Stimulated activated naive CD8-positive, alpha-beta T cell treated with anti-CD3 and anti-CD28 coated beads, Interleukin-15, amount 100 ng/mL, for 72 hours (primary cell): ENCODE results near the gene SDC3.

Source experiments
- ATAC-seq: fragments of 150-1000 bp; cut with Tn5 transposase; 2 replicates; pipeline ENCODE4 v1.10.0; 2021; ENCODE audit warnings: mild to moderate bottlenecking, moderate library complexity
- DNase-seq, 2 donors: peaks; one replicate each; pipeline ENCODE4 v3.0.0; 2021 to 2022
- H3K27ac Mint-ChIP-seq, 2 donors: one replicate each; pipeline ENCODE4 v1.8.0; 2022; ENCODE audit warnings: mild to moderate bottlenecking in 2 of 2, mixed read lengths in 2 of 2, moderate library complexity in 2 of 2
- H3K27me3 Mint-ChIP-seq: one replicate; pipeline ENCODE4 v1.8.0; 2022; ENCODE audit warnings: mixed read lengths
- H3K4me1 Mint-ChIP-seq: one replicate; pipeline ENCODE4 v1.8.0; 2022; ENCODE audit warnings: mild to moderate bottlenecking, mixed read lengths
- H3K4me3 Mint-ChIP-seq, 2 donors: one replicate each; pipeline ENCODE4 v1.8.0; 2022; ENCODE audit warnings: mild to moderate bottlenecking in 2 of 2, mixed read lengths in 2 of 2, moderate library complexity in 1 of 2
- H3K9me3 Mint-ChIP-seq, 2 donors: one replicate each; pipeline ENCODE4 v1.8.0; 2022; ENCODE audit warnings: mixed read lengths in 2 of 2

SDC3 gene

DNA sequence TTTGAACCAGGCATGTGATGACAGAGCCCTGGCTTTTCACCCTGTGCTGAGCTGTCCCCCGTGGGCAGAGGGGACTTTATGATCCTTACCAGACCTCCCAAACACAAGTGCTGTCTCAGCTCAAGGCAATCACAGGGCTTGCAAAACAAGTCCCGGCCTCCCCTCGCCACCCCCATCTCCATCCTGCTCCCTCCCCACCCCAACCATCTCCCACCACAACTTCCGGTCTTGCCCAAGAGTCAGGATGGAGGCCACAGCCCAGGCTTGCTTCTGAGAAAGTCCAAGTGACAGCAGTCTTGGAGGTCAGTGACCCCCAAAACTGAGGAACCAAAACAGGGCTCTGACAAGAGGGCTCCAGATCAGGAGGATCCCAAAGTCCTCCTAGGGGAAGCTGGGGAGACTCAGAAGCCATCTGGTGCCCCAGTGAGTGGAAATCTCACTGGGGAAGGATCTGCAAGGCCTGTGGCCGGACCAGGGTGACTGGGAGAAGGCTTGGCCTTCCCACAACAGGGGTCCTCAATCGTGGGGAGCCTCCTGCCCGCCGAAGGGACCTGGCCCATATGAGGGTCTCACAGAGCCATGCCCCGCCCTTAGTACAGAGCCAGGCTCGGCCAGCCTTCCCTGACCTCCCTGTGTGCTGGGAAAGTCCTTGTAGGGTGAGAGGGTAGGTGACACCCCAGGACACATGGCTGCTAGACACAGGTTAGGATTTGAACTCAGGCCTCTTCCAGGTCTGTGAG is 4.5 kb upstream of the SDC3 start:
- Mint-ChIP-seq H3K27me3 (peaks cover 27% of the 10 kb centered on the region), H3K27ac (no peak overlapping the region), H3K4me3 (no peak overlapping the region), H3K4me1 (peaks cover 19% of the 10 kb centered on the region), H3K9me3 (no peaks in the 10 kb centered on the region)
- no peak for DNase-seq
- ATAC-seq: no peak

DNA sequence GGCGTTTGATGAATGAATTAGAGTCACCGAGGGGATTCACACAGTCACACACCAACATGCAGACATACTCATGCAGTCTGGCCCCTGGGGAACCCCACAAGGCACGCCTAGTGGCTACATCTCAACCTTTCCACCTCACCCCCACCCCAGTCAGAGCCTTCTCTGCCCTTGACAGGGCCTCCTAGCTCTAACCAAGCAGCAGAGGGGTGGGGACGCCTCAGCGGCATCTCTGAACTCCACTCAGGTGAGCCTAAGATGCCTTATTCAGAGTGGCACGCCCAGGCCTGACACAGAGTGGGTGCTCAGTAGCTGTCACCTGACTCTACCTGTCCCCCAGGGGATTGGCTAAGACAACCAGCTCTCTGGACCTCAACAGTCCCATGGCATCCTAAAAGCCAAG is 3.7 kb upstream of the SDC3 start:
- Mint-ChIP-seq H3K27me3 (peaks cover 35% of the 10 kb centered on the region), H3K4me1 (peaks cover 27% of the 10 kb centered on the region), H3K27ac (peak overlapping the region in 1 of 2 donors; percentile 83), H3K9me3 (no peaks in the 10 kb centered on the region), H3K4me3 (no peak overlapping the region)
- no peak for DNase-seq
- no peak for ATAC-seq

DNA sequence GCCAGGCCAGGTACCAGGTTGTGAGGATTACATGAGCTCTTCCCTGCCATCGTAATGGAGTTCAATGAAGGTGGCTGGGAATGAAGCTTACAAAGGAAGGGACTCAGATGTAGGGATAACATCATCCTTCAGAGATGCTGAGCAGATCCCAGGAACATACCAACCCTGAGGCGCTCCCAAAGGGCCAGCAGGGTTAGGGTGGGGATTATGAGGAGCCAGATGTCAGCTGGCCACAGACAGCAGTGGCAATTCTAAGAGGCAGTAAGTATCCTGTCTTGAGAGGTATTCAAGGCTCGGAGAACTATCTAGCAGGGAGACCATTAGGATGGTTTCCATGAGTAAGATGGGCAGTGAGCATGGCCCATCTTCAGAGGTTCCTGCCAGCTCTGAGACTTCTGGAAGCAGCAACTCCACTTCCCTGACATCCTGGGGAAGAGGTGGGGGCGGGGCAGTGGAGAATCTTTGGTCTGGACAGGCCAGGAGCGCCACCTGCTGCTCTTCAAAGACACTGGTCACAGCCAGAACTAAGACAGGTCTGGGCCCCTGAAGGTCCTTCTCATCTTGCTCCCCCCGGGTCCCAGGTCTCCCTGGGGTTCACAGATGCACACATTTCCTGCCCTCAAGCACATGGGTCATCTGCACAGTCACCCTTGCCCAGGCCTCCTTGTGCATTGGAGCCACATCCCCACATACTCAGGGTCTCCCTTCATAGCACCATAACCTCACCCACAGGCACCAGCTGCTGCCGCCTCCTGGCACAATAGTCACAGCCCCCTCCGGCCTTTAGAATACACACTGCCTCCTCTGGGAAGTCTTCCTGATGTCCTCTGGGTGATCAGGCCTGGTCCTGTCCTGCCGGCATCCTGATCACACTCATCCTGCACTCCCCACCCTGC is 2.7 kb upstream of the SDC3 start:
- ATAC-seq (peak; percentile 57), DNase-seq (peak; percentile 41 to 50)
- H3K4me1 Mint-ChIP-seq: peaks cover 27% of the 10 kb centered on the region
- H3K27me3 Mint-ChIP-seq: peaks cover 44% of the 10 kb centered on the region
- H3K9me3 Mint-ChIP-seq: no peaks in the 10 kb centered on the region
- H3K4me3 Mint-ChIP-seq: no peak overlapping the region
- H3K27ac Mint-ChIP-seq: no peak overlapping the region

DNA sequence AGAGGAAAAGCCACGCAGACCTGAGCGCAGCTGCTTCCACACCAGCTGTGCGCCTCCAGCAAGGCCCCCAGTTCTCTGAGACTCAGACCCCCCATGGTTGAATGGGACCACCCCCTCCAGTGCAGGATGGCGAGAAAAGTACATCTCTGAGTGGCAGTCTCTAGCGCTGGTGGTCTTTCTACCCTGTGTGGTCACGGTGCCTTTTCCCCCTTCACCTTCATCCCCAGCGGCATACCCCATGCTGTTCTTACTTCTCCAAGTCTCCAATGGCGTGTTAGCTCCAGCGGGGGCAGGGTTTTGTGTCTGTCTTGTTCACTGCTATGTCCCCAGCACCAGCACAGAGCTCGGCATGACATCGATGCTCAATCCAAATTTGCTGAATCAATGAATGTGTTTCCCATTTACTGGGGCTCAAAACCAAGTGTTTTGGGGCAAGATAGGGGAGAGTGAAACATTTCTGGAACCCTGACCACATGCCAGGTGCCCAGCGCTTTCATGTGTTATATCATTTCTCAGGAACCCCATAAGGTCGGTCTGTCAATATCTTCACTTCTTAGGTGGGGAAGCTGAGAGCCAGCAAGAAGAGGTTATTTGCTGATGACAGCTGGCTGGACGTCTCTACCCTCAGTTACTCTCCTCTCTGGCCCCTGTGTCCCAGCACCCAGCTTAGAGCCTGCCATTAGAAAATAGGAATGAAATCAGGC is 959 bp upstream of the SDC3 start:
- Mint-ChIP-seq H3K9me3 (no peaks in the 10 kb centered on the region), H3K4me3 (peak overlapping the region; percentile 83 to 87), H3K4me1 (peaks cover 27% of the 10 kb centered on the region), H3K27me3 (peaks cover 61% of the 10 kb centered on the region), H3K27ac (peak overlapping the region in 1 of 2 donors; percentile 27)
- no peak for DNase-seq
- ATAC-seq: no peak

DNA sequence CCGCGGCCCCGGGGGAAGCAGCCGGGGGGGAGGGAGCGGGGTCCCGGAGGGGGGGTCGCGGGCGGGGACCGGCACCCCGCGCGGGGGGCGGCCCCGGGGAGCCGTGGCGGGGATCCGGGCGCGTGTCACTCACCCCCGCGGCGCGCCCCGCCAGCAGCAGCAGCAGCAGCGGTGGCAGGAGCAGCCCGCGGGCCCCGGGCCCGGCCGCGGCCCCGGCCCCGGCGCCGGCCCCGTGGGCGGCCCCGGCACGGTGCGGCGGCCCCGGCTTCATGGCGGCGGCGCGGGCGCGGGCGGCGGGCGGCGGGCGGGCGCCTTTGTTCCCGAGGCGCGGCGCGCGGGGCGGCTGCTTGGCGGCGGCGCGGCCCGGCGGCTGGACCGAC is 252 bp downstream of the SDC3 start:
- peaks cover 73% of the 10 kb centered on the region for H3K27me3 Mint-ChIP-seq

DNA sequence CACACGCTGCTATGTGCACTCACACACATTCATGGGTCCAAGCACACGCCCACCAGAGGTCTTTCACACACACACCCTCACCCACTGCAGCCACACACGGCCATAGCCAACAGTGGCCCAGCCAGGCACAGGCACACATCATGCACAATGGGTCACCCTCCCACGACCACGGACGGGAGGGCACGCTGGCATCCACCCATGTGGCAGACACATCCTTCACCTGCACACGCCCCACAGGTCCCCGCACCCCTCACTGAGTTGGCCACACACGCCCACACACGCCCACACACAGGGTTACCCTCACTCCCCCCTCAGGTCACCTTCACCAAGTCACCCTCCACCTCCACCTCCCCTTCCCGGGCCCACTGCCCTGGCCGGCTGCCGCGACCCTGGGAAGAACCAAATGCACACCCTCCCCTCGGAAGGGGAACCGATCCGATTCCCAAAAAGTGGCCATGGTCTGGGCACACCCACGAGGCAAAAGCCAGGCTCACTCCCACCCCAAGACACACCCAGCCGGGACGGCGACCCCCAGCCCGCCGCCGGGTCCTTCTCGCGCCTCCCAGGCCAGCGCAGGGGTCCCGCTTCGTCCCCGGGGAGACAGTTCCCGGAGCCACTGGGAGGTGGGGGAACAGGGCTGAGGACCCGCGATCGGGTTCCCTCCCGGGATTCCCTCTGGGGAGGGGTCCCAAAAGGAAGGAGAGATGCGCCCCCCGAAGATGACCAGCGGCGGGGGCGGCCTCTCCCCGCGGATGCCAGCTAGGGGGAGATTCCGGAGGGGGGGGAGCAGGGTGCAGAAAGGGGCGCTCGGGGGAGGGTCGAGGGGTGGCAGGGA is 860 bp downstream of the SDC3 start:
- peak overlapping the region; percentile 66 to 74 for H3K4me3 Mint-ChIP-seq
- H3K27ac Mint-ChIP-seq: peak overlapping the region in 1 of 2 donors; percentile 49

More for the DNA sequence above, 252 bp downstream of the SDC3 start:
- DNase-seq (no peak), ATAC-seq (peak; percentile 25)
- no peaks in the 10 kb centered on the region for H3K9me3 Mint-ChIP-seq
- peaks cover 27% of the 10 kb centered on the region for H3K4me1 Mint-ChIP-seq
- no peak overlapping the region for H3K4me3 Mint-ChIP-seq
- H3K27ac Mint-ChIP-seq: no peak overlapping the region

DNA sequence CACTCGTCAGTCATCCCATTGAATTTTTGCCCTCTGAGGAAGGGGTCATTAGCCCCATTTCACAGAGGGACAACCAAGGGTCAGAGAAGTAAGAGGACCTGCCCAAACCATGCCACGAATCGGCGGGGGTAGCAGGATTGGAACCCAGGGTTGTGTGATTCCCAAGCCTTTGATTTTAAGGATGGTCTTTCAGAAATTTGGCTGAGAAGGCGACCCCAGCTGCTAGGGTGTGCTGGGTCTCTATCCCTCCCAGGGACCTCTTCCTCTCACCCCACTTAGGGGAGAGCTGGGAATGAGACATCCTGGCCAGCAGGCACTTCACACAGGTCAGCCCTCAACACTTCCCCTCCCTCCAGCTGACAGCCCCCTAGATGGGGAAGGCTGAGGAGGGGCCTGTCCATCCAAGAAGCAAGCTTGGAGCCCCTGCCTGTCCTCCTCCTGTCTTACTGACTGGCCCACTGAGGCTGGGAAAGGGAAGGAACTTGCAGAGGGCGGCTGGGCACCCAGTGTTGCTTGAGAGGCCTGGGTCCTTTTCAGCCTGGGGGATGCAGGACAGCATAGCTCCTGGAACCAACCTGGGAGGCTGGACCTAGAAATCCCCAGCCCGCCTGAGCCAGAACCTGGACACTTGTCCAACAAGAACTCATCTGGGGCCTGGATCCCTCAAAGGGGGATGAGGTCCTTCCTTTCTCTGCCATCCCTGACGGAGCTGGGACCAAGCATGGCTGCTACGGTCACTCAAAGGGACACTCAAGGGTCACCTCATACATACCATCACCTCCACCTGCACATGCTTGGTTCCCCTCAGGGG is 1.7 kb downstream of the SDC3 start:
- Mint-ChIP-seq H3K4me3 (peak overlapping the region in 1 of 2 donors; percentile 74), H3K27me3 (peaks cover 81% of the 10 kb centered on the region), H3K27ac (no peak overlapping the region), H3K9me3 (no peaks in the 10 kb centered on the region), H3K4me1 (peaks cover 22% of the 10 kb centered on the region)
- no peak for ATAC-seq
- no peak for DNase-seq

More for the DNA sequence above, 860 bp downstream of the SDC3 start:
- H3K27me3 Mint-ChIP-seq: peaks cover 79% of the 10 kb centered on the region
- DNase-seq (no peak), ATAC-seq (peak; percentile 13)
- H3K4me1 Mint-ChIP-seq: peaks cover 22% of the 10 kb centered on the region
- no peaks in the 10 kb centered on the region for H3K9me3 Mint-ChIP-seq

DNA sequence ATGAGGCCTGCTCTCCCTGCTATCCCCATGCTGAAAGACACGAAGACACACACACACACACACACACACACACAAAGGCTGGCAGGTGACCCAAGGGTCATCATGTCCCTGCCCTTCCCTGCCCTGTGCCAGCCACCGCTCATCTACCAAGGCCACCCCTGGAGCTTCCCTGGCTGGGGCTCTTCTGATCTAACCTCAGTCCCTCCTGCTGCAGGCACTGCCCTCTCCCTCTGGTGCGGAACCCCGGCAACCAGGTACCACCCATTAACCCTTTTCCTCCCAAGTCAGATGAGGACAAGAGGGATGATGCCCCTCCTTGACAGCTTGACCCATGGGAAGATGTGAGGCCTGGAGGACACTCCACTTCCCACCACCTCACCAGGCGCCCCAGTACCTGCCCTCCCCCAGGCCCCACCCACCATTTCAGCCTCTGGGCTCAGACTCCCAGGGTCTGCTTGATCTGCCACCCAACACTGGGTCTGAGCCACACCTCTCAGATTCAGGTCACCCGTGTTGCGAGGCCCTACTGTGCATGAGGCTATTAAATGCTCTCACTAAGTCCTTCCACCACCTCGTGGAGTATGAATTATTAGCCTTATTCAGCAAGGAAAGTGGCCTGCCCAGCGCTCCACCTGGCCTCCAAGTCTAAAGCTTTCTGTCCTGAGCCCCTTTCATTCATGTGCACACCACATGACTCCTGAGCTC is 2.5 kb downstream of the SDC3 start:
- peaks cover 22% of the 10 kb centered on the region for H3K4me1 Mint-ChIP-seq
- H3K27me3 Mint-ChIP-seq: peaks cover 79% of the 10 kb centered on the region
- no peaks in the 10 kb centered on the region for H3K9me3 Mint-ChIP-seq
- no peak overlapping the region for H3K4me3 Mint-ChIP-seq
- DNase-seq (no peak), ATAC-seq (no peak)
- H3K27ac Mint-ChIP-seq: no peak overlapping the region

DNA sequence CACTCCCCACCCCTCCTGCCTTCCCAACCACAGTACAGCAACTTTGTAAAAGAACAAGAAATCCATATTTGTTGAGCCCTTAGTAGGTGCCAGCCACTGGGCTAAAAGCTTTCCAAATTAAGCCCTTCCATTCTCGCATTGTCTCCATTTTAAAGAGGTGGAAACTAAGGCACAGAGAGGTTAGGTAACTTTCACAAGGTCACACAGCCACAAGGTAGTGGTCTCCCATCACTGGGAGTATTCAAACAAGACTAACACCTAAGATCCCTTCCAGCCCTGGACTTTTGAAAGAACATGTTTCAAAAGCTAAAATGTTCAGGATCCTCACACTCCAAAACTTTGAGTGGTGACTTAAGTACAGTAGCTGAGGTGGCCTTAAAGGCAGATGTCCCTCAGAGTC is 3.2 kb downstream of the SDC3 start:
- Mint-ChIP-seq H3K9me3 (no peaks in the 10 kb centered on the region), H3K4me3 (no peak overlapping the region), H3K27ac (no peak overlapping the region), H3K4me1 (peaks cover 22% of the 10 kb centered on the region), H3K27me3 (peaks cover 73% of the 10 kb centered on the region)
- DNase-seq (no peak), ATAC-seq (no peak)

DNA sequence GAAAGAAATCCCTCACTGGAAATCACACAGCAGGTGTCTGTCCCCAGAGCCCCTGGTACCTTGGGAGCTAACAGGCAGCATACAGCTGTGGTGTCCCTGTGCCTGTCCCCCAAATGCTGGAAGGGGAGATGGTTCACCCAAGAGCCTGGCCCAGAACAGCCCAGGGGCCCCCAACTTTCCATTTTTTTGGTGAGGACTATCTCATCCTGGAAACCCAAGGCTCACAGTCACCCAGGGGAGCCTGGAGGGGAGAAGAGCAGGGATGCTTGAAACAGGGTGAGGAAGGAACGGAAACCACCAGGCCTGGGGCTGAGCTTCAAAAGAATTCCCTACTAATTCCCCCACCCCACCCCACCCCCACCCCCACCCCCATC is 3.6 kb downstream of the SDC3 start:
- DNase-seq: no peak
- Mint-ChIP-seq H3K27ac (no peak overlapping the region), H3K9me3 (no peaks in the 10 kb centered on the region), H3K4me3 (no peak overlapping the region), H3K27me3 (peaks cover 68% of the 10 kb centered on the region), H3K4me1 (peaks cover 20% of the 10 kb centered on the region)
- ATAC-seq: no peak

DNA sequence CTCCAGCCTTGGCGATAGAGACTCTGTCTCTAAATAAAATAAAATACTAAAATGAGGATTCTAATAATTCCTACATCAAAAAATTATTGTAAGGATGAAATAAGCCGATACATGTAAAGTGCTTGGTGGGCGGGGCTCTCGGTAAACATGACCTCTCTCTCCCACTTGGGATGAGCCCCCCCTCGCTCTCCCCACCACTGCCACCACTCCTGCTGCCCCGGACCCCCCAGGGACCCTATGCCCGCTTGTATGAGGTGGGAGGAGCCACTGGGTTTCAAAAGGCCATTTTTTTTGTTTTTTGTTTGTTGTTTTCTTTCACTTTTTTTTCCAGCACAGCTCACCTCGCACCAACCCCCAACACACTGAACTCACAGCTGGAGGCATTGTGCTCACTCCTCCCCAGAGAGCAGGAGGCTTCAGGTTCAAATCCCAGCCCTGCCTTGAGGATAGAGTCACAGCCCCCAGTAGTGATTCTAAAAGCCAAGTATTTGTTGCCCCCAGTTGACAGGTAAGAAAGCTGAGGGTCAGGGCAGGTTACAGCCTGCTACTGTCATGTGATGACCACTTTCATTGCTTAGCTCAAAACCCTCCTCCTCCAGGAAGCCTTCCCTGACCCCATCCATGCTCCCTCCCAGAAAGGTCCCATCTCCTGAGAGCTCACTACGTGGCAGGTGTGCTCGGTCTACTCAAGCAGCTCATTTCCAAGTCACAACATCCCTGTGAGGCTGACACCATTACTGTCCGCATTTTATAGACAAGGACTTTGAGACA is 4.2 kb downstream of the SDC3 start:
- Mint-ChIP-seq H3K4me1 (peaks cover 14% of the 10 kb centered on the region), H3K4me3 (no peak overlapping the region), H3K27me3 (peaks cover 62% of the 10 kb centered on the region), H3K9me3 (no peaks in the 10 kb centered on the region), H3K27ac (no peak overlapping the region)
- DNase-seq (no peak), ATAC-seq (no peak)

DNA sequence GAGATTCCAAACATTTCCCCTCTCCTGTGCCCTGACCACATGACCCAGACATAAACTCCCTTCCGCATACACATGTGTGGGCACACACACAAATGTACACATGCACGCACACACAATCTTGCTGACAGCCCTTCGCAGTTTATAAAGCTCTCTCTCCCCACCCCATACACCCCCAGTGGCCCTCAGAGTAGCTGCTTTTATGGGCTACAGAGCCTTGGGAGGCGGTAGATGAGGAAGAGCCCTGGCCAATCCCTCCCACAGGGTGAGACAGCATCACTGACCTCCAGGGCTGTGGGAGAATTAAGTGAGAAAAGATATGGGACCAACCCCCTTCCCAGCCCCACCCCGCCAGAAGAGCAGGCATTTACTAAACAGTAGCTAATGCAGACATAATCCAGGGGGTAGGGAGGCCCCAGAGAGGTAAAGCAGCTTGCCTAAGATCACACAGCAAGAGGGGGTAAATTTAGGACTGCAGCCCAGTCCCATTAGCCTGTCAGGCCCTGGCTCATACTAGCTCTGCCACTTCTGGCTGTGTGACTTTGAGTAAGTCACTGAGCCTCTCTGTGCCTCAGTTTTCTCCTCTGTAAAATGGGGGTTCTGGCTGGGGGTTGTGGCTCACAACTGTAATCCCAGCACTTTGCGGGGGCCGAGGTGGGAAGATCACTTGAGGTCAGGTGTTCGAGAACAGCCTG is 5.1 kb downstream of the SDC3 start:
- peaks cover 56% of the 10 kb centered on the region for H3K27me3 Mint-ChIP-seq
- H3K4me1 Mint-ChIP-seq: peaks cover 8% of the 10 kb centered on the region
- no peak for ATAC-seq
- no peak overlapping the region for H3K27ac Mint-ChIP-seq
- H3K4me3 Mint-ChIP-seq: no peak overlapping the region
- H3K9me3 Mint-ChIP-seq: no peaks in the 10 kb centered on the region
- DNase-seq: no peak
